Osteocyte (in vitro differentiated cells): Measurements from ENCODE around the gene LRFN5. TPM values are rescaled to one million over a fixed set of nuclear protein-coding genes. Genes with fewer than 3 reads are reported as not detected.

Experiments
- DNase-seq: peaks from one replicate; pipeline ENCODE4 v3.0.0; 2021; ENCODE audit warnings: mixed read lengths; ENCODE audit not compliant: unreplicated experiment; ENCODE audit errors: extremely low spot score
- H3K27ac Mint-ChIP-seq: one replicate; pipeline ENCODE4 v1.8.0; 2021; ENCODE audit warnings: mild to moderate bottlenecking, mixed read lengths; ENCODE audit not compliant: unreplicated experiment
- H3K27me3 Mint-ChIP-seq: one replicate; pipeline ENCODE4 v1.8.0; 2021; ENCODE audit warnings: mixed read lengths; ENCODE audit not compliant: unreplicated experiment
- H3K36me3 Mint-ChIP-seq: one replicate; pipeline ENCODE4 v1.8.0; 2021; ENCODE audit warnings: mixed read lengths; ENCODE audit not compliant: unreplicated experiment
- H3K4me1 Mint-ChIP-seq: one replicate; pipeline ENCODE4 v1.8.0; 2021; ENCODE audit warnings: mixed read lengths; ENCODE audit not compliant: unreplicated experiment
- H3K4me3 Mint-ChIP-seq: one replicate; pipeline ENCODE4 v1.8.0; 2021; ENCODE audit warnings: mild to moderate bottlenecking, moderate library complexity, mixed read lengths; ENCODE audit not compliant: unreplicated experiment
- H3K9me3 Mint-ChIP-seq: one replicate; pipeline ENCODE4 v1.8.0; 2021; ENCODE audit warnings: mixed read lengths; ENCODE audit not compliant: unreplicated experiment
- total RNA-seq: library from RNA; stranded (reverse); gene quantifications from 2 replicates; pipeline ENCODE4 v1.2.1, GENCODE V29; 2021
- TF ChIP-seq, protein P1 (sequence below): fragments of 200-600 bp; sonication (generic); IDR thresholded peaks from 2 replicates; pipeline ENCODE4 v1.5.0; 2021; ENCODE audit warnings: antibody characterized with exemption, mild to moderate bottlenecking, moderate library complexity

Gene LRFN5
- total RNA-seq, 1 donor from 2014 or later: 0.16 TPM

DNA sequence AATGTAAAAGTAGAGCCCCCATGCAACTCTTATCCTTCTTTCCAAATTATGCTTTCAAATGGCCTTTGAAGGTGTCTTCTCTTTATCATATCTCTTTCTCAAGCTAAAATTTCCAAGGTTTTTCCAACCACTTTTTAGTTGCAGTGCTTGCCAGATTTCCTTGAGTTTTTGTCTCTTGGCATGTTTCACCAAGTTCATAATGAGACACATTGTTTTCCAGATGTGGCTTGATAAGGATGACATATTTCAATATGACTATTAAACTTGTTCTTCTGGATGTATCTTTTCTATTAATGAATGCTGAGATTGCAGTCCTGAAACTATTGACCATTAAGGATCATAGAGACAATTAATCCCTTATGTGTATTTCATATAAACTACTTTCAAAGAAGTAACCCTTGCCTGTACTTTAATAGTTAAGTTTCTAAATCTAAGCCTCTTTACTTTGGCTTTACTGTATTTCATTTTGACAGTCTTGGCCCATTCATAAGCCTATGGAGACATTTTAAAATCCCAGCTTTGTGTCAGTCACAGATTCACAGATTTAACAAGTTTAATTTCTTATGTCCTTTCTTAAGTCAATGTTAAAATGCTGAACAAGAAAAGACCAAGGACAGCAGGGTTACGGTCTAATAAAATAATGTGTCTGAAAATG lies 151.5 kb downstream of the LRFN5 start:
- no peak overlapping the region for H3K4me3 Mint-ChIP-seq
- H3K4me1 Mint-ChIP-seq: no peaks in the 10 kb centered on the region
- no peaks in the 10 kb centered on the region for H3K36me3 Mint-ChIP-seq
- peaks cover 18% of the 10 kb centered on the region for H3K9me3 Mint-ChIP-seq
- no peak for DNase-seq
- H3K27me3 Mint-ChIP-seq: no peaks in the 10 kb centered on the region
- H3K27ac Mint-ChIP-seq: no peak overlapping the region
- TF ChIP-seq, protein P1, sequence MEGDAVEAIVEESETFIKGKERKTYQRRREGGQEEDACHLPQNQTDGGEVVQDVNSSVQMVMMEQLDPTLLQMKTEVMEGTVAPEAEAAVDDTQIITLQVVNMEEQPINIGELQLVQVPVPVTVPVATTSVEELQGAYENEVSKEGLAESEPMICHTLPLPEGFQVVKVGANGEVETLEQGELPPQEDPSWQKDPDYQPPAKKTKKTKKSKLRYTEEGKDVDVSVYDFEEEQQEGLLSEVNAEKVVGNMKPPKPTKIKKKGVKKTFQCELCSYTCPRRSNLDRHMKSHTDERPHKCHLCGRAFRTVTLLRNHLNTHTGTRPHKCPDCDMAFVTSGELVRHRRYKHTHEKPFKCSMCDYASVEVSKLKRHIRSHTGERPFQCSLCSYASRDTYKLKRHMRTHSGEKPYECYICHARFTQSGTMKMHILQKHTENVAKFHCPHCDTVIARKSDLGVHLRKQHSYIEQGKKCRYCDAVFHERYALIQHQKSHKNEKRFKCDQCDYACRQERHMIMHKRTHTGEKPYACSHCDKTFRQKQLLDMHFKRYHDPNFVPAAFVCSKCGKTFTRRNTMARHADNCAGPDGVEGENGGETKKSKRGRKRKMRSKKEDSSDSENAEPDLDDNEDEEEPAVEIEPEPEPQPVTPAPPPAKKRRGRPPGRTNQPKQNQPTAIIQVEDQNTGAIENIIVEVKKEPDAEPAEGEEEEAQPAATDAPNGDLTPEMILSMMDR: no peak

DNA sequence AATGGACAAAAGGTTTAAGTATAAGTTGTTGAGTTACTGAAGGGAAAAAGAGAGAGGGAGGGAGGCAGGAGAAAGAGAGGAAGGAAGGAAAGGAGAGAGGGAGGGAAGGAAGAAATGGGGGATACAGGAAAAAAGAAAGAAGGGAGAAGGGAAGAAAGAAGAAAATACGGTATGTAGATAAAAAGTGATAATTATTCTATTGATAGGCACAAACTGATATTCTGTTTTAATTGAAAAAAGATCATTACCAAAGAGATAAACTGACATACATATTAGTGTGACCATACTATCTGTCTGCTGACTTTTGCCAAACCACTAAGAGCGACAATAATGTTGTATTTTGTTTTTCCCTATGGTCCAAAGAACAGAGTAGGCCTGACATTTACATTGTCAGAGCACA lies 154.5 kb downstream of the LRFN5 start:
- Mint-ChIP-seq H3K4me1 (no peaks in the 10 kb centered on the region), H3K27ac (no peak overlapping the region), H3K4me3 (no peak overlapping the region), H3K27me3 (no peaks in the 10 kb centered on the region), H3K36me3 (no peaks in the 10 kb centered on the region), H3K9me3 (peaks cover 10% of the 10 kb centered on the region)
- no peak for DNase-seq
- TF ChIP-seq, protein P1: no peak

- no peaks in the 10 kb centered on the region for H3K27me3 Mint-ChIP-seq
- no peak overlapping the region for H3K4me3 Mint-ChIP-seq
- H3K9me3 Mint-ChIP-seq: no peaks in the 10 kb centered on the region
- no peaks in the 10 kb centered on the region for H3K36me3 Mint-ChIP-seq
- H3K27ac Mint-ChIP-seq: no peak overlapping the region
- no peak for DNase-seq
- H3K4me1 Mint-ChIP-seq: no peaks in the 10 kb centered on the region
- TF ChIP-seq, protein P1: no peak
These were observed 160.1 kb downstream of the LRFN5 start for GRCh38 chr14:41766772-41767171.

GRCh38 chr14:41773536-41774279 lies 167.0 kb downstream of the LRFN5 start:
- Mint-ChIP-seq H3K36me3 (no peaks in the 10 kb centered on the region), H3K4me3 (no peak overlapping the region), H3K4me1 (no peaks in the 10 kb centered on the region), H3K27me3 (peaks cover 1% of the 10 kb centered on the region), H3K9me3 (no peaks in the 10 kb centered on the region), H3K27ac (no peak overlapping the region)
- TF ChIP-seq, protein P1: no peak
- no peak for DNase-seq

GRCh38 chr14:41782511-41782910 lies 175.8 kb downstream of the LRFN5 start:
- Mint-ChIP-seq H3K27ac (no peak overlapping the region), H3K4me3 (no peak overlapping the region), H3K27me3 (peaks cover 9% of the 10 kb centered on the region), H3K36me3 (no peaks in the 10 kb centered on the region), H3K4me1 (no peaks in the 10 kb centered on the region), H3K9me3 (no peaks in the 10 kb centered on the region)
- DNase-seq: no peak
- TF ChIP-seq, protein P1: no peak
